ENCODE data around the gene ARMC6.

DNA sequence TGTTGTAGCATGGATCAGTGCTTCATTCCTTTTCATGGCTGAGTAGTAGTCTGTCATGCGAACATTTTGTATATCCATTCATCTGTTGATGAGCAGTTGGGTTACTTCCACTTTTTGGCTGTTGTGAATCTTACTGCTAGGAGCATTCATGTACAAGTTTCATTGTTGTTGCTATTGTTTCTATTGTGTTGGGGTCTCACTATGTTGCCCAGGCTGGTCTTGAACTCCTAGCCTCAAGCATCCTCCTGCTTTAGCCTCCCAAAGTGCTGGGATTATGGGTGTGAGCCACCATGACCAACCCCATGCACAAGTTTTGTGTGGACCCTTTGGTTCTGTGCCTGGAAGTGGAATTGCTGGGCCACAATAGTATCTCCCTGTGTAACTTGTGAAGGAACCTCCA lies 46.2 kb downstream of the ARMC6 start:
- TF ChIP-seq EZH2 (IDR thresholded peaks at IDR 0.05; ENCODE audit: borderline replicate concordance), result no peak
- no peak for TF ChIP-seq EZH2phosphoT487 (IDR thresholded peaks at IDR 0.05; ENCODE audit: low read depth, severe bottlenecking, unreplicated experiment)
